GM12891 (cell line): ENCODE data around the gene PTGFRN.

ENCODE experiments used
- PAX5 ChIP-seq: IDR thresholded peaks from 2 replicates; pipeline ENCODE4 v1.6.1; 2011; ENCODE audit warnings: low read length, moderate library complexity, mild to moderate bottlenecking; ENCODE audit not compliant: insufficient read depth, severe bottlenecking
- POLR2A ChIP-seq: IDR thresholded peaks from 2 replicates; pipeline ENCODE4 v1.6.1; 2011; ENCODE audit warnings: low read depth, low read length, control low read depth
- POLR2AphosphoS5 ChIP-seq: IDR thresholded peaks from 2 replicates; pipeline ENCODE4 v1.6.1; 2011; ENCODE audit warnings: low read depth, low read length, control low read depth
- SPI1 ChIP-seq: IDR thresholded peaks from 2 replicates; pipeline ENCODE4 v1.6.1; 2011; ENCODE audit warnings: low read depth, low read length, control low read depth
- TAF1 ChIP-seq: IDR thresholded peaks from 2 replicates; pipeline ENCODE4 v1.6.1; 2011; ENCODE audit warnings: low read depth, low read length, control low read depth

GRCh38 chr1:116873680-116874271 lies 35.9 kb upstream of the PTGFRN start:
- TF ChIP-seq POLR2A (no peak), POLR2AphosphoS5 (no peak), TAF1 (no peak), SPI1 (no peak), PAX5 (no peak)
